ENCODE measurements around the gene BACH2.

- TF ChIP-seq CTCF (conservative IDR thresholded peaks at IDR 0.05) (no peak), ZFX (IDR thresholded peaks at IDR 0.05) (no peak)
These were observed 160.5 kb downstream of the BACH2 start for GRCh38 chr6:90136176-90136575.

Data from C4-2B (cell line).